ENCODE results near the gene IRF8. TPM values are rescaled to one million over a fixed set of nuclear protein-coding genes. Genes with fewer than 3 reads are reported as not detected.

Gene IRF8
- total RNA-seq, 1 experiment from 2014 or later = 0.28 TPM

DNA sequence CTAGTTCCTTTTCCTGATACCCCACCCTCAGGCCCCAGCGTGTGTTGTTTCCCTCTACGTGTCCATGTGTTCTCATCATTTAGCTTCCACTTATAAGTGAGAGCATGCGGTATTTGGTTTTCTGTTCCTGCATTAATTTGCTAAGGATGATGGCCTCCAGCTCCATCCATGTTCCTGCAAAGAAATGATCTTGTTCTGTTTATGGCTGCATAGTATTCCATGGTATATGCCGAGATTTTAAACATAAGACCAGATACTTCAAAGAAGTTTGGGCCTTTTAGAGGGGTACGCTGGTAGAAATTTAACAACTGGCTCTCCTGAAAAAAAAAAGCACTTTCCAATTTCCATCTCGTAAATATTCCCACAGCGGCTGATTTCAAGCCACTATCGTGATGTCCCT lies 59.8 kb downstream of the IRF8 start:
- Histone ChIP-seq H3K4me2 (ENCODE audit: insufficient read depth, insufficient read length, low read length) (no peak overlapping the region), H3K79me1 (ENCODE audit: insufficient read depth, low read depth, low read length, poor library complexity, severe bottlenecking) (no peaks in the 10 kb centered on the region), H3K4ac (ENCODE audit: low read depth, low read length) (no peak overlapping the region), H3K18ac (ENCODE audit: insufficient read length, low read depth, low read length) (no peak overlapping the region), H3K4me1 (ENCODE audit: insufficient read depth, low read length) (no peaks in the 10 kb centered on the region), H3K9ac (ENCODE audit: extremely low read depth, insufficient read length, low read length) (no peak overlapping the region), H2AFZ (ENCODE audit: low read length) (no peak overlapping the region), H2BK20ac (ENCODE audit: low read depth, low read length, poor library complexity, severe bottlenecking) (no peak overlapping the region), H3K23ac (ENCODE audit: insufficient read length, low read depth, low read length) (no peak overlapping the region), H3K27me3 (ENCODE audit: insufficient read depth, low read length) (no peaks in the 10 kb centered on the region), H2BK5ac (ENCODE audit: insufficient read length, low read length) (no peak overlapping the region), H4K20me1 (ENCODE audit: control insufficient read depth, insufficient read depth, insufficient read length) (no peaks in the 10 kb centered on the region), H4K5ac (ENCODE audit: insufficient read length, low read depth, low read length) (no peak overlapping the region), H2BK12ac (ENCODE audit: insufficient read length, low read depth, low read length) (no peak overlapping the region), H3K23me2 (ENCODE audit: insufficient read length, low read depth, low read length, poor library complexity, severe bottlenecking) (no peaks in the 10 kb centered on the region), H3K27ac (ENCODE audit: insufficient read length, low read depth, low read length) (no peak overlapping the region), H3K79me2 (ENCODE audit: insufficient read depth, low read length) (no peaks in the 10 kb centered on the region), H4K91ac (ENCODE audit: insufficient read length, low read depth, low read length) (no peak overlapping the region), H4K8ac (replicated peaks; ENCODE audit: insufficient read length, low read depth, low read length) (no peak overlapping the region), H3T11ph (ENCODE audit: low read length) (no peak overlapping the region), H2BK15ac (ENCODE audit: low read depth, low read length) (no peak overlapping the region), H2AK5ac (ENCODE audit: insufficient read length, low read length) (no peak overlapping the region), H3K9me3 (ENCODE audit: control insufficient read depth, low read depth, low read length) (no peaks in the 10 kb centered on the region), H2BK120ac (ENCODE audit: low read depth, low read length, poor library complexity, severe bottlenecking) (no peak overlapping the region), H3K56ac (ENCODE audit: insufficient read length, low read depth, low read length) (no peak overlapping the region), H3K14ac (ENCODE audit: insufficient read depth, low read length) (no peak overlapping the region)
- no peak overlapping the region for H3K4me3 Mint-ChIP-seq
- no peak for DNase-seq
- H3K27ac Mint-ChIP-seq = no peak overlapping the region
- no peaks in the 10 kb centered on the region; a peak in 1 of 5 replicates for H3K9me3 Mint-ChIP-seq
- no CpG with 5 or more reads among the region's 8 CpGs for WGBS (ENCODE audit: extremely low coverage, insufficient read length, low lambda C conversion rate)
- peaks cover 3% of the 10 kb centered on the region for H3K27me3 Mint-ChIP-seq (ENCODE audit: low read depth)
- TF ChIP-seq CTCF (conservative IDR thresholded peaks at IDR 0.05) = no peak
- no peaks in the 10 kb centered on the region for H3K4me1 Mint-ChIP-seq
- no peaks in the 10 kb centered on the region for H3K36me3 Mint-ChIP-seq (ENCODE audit: insufficient read depth in 1 of 3, low read depth in 3 of 3)

All from H9 (cell line).